Measurements from ENCODE around the gene VPS13A. TPM values are rescaled to one million over a fixed set of nuclear protein-coding genes. Genes with fewer than 3 reads are reported as not detected.
A peak's percentile ranks its signal among the peaks of the same experiment; 100 is the strongest.

The VPS13A gene
- total RNA-seq, 4 donors from 2014 or later, result 33.4 to 47.8 (median 40.7) TPM

DNA sequence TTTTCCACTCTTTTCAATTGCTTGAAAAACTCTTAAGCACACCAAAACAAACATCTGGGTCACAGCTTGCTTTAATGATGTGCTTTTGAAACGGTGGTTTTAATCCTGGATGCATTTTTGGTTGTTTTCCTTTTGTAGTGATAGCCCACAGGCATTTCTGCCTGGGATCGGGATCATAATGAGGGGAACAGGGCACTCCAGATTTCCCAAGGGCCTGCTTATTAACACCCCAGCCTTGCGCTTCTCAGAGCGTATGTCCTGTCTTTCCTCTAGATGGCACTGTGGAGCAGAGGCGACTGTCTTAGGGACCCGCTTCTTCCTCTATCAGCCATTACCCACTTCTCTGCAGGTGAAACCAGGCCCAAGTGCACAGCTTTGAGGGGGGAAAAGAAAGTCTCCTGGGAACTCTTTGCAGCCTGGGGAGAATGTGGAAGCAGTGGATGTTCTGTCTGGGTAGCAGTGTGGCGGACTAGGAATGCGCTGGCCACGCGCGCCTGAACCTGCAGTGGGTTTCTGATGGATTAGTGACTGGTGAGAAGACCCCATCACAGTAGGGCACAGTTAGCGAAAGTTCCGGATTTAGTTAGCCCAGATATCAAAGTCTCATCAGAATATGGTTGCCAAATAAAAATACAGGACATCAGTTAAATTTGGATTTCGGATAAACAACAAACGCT lies 280.7 kb downstream of the VPS13A start:
- Histone ChIP-seq H3K27me3 (no peaks in the 10 kb centered on the region), H3K4me3 (no peak overlapping the region), H3K9me3 (no peaks in the 10 kb centered on the region), H3K36me3 (no peaks in the 10 kb centered on the region), H3K4me1 (peaks cover 0 to 21% (median 11%) of the 10 kb centered on the region in 4 donors), H3K27ac (replicated peaks in 1 of 4) (no peak overlapping the region)
- no peak for DNase-seq (ENCODE audit: extremely low spot score)
- no peak for TF ChIP-seq POLR2A (IDR thresholded peaks at IDR 0.05; ENCODE audit: low read depth)
- TF ChIP-seq CTCF (IDR thresholded peaks at IDR 0.05), result peak; percentile 75 to 88 (median 77)
- WGBS, result 56% methylated on average over 14 of the region's 15 CpGs
- intact Hi-C loops (cut with DNase I), result loop anchor here (2.0 to 5.0 kb wide), 2 partner anchors 189 to 295 kb away; partner anchors contain the start of gene GNA14

DNA sequence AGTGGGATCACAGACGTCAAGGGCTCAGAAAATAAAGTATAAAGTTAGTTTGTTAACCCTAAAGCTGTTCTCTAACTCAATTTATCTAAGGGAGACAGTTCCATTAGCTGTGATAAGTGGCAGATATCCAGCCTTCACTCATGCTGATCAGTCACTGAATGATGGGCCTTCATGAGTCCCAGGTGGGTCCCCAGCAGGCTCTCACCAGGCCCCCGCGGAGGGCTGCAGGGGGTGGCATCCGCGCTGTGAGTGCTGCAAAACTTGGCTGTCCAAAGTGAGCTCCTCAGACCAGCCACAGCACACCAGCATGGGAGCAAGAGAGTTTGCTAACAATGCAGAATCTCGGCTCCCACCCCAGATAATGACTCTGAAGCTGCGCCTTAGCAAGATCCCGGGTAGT lies 283.6 kb downstream of the VPS13A start:
- H3K36me3 ChIP-seq, result no peaks in the 10 kb centered on the region
- no peak overlapping the region for H3K4me3 ChIP-seq
- no peaks in the 10 kb centered on the region for H3K9me3 ChIP-seq
- no peak for TF ChIP-seq POLR2AphosphoS5 (IDR thresholded peaks at IDR 0.05)
- TF ChIP-seq POLR2A (IDR thresholded peaks at IDR 0.05; ENCODE audit: low read depth), result no peak
- no peak for TF ChIP-seq EP300 (IDR thresholded peaks at IDR 0.05)
- TF ChIP-seq CTCF (IDR thresholded peaks at IDR 0.05), result no peak
- intact Hi-C loops (cut with DNase I), result no loop called here
- WGBS, result 87% methylated on average over 8 of the region's 8 CpGs
- H3K27me3 ChIP-seq, result no peaks in the 10 kb centered on the region
- H3K4me1 ChIP-seq, result peaks cover 0 to 21% (median 14%) of the 10 kb centered on the region in 4 donors
- no peak overlapping the region for H3K27ac ChIP-seq (replicated peaks in 1 of 4)
- DNase-seq (ENCODE audit: extremely low spot score), result no peak

- Histone ChIP-seq H3K36me3 (no peaks in the 10 kb centered on the region), H3K27me3 (no peaks in the 10 kb centered on the region), H3K9me3 (no peaks in the 10 kb centered on the region), H3K27ac (replicated peaks in 1 of 4) (no peak overlapping the region), H3K4me1 (peaks cover 0 to 21% (median 12%) of the 10 kb centered on the region in 4 donors), H3K4me3 (no peak overlapping the region)
- WGBS, result 89% methylated on average over 10 of the region's 10 CpGs
- TF ChIP-seq EP300 (IDR thresholded peaks at IDR 0.05) (no peak), CTCF (IDR thresholded peaks at IDR 0.05) (no peak), POLR2A (IDR thresholded peaks at IDR 0.05; ENCODE audit: low read depth) (no peak), POLR2AphosphoS5 (IDR thresholded peaks at IDR 0.05) (no peak)
- intact Hi-C loops (cut with DNase I), result no loop called here
- DNase-seq (ENCODE audit: extremely low spot score), result no peak
Observed at GRCh38 chr9:77462066-77462465, 284.7 kb downstream of the VPS13A start.

DNA sequence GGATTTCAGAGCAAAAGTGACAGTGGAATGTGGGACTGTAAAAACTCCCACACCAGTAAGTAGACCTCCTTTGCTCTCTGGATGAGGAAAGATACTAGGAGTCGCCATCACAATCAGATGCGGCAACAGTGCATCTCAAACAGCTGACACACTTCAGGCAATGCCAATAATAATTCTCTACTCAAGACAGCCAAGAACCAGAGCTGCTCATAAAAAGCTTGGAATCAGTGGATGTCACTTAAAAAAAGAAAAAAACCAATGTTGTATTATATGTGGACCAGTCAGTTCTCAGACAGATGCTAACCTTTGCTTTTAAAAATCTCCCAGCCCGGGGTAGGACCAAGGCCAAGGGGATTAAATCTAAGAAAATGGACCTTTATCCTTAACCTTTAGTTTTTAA lies 285.8 kb downstream of the VPS13A start:
- intact Hi-C loops (cut with DNase I), result no loop called here
- Histone ChIP-seq H3K27me3 (no peaks in the 10 kb centered on the region), H3K36me3 (no peaks in the 10 kb centered on the region), H3K27ac (replicated peaks in 1 of 4) (no peak overlapping the region), H3K9me3 (no peaks in the 10 kb centered on the region), H3K4me3 (no peak overlapping the region), H3K4me1 (peaks cover 0 to 12% (median 5%) of the 10 kb centered on the region in 4 donors)
- no peak for DNase-seq (ENCODE audit: extremely low spot score)
- 80% methylated on average over 3 of the region's 3 CpGs for WGBS
- TF ChIP-seq EP300 (IDR thresholded peaks at IDR 0.05) (no peak), POLR2AphosphoS5 (IDR thresholded peaks at IDR 0.05) (no peak), POLR2A (IDR thresholded peaks at IDR 0.05; ENCODE audit: low read depth) (no peak), CTCF (IDR thresholded peaks at IDR 0.05) (no peak)

DNA sequence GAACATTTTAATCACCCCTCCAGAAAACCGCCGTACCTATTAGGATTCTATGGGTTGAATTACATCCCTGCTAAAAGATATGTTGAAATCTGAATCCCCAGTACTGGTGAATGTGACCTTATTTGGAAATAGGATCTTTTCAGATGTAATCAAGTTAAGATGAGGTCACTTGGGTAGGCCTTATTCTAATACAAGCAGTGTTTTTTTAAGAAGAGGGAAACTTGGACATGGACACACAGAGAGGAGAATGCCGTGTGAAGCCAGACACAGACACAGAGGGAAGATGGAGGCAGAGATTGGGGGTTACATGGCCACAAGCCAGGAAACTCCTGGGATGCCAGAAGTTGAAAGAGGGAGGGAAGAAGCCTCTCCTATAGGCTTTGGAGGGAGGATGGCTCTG lies 287.3 kb downstream of the VPS13A start:
- no peak for DNase-seq (ENCODE audit: extremely low spot score)

More for the DNA sequence above, 287.3 kb downstream of the VPS13A start:
- Histone ChIP-seq H3K4me3 (no peak overlapping the region), H3K36me3 (no peaks in the 10 kb centered on the region), H3K9me3 (no peaks in the 10 kb centered on the region), H3K4me1 (peaks cover 0 to 12% (median under 1%) of the 10 kb centered on the region in 4 donors), H3K27ac (replicated peaks in 1 of 4) (no peak overlapping the region), H3K27me3 (no peaks in the 10 kb centered on the region)
- TF ChIP-seq POLR2AphosphoS5 (IDR thresholded peaks at IDR 0.05), result no peak
- no peak for TF ChIP-seq POLR2A (IDR thresholded peaks at IDR 0.05; ENCODE audit: low read depth)
- TF ChIP-seq CTCF (IDR thresholded peaks at IDR 0.05), result no peak
- TF ChIP-seq EP300 (IDR thresholded peaks at IDR 0.05), result no peak
- 77% methylated on average over 3 of the region's 3 CpGs for WGBS
- intact Hi-C loops (cut with DNase I), result no loop called here

Data from esophagus muscularis mucosa (tissue), 4 donors.